Prostate gland (tissue), 2 donors: ENCODE measurements around the gene GALNT2. TPM values are rescaled to one million over a fixed set of nuclear protein-coding genes. Genes with fewer than 3 reads are reported as not detected.

Experiments used
- DNase-seq: peaks from one replicate; pipeline ENCODE4 v3.0.0-alpha.2; 2019; ENCODE audit warnings: low spot score
- H3K27ac ChIP-seq, 2 donors: fragments of 200-600 bp; sonication (generic); 2 replicates each; pipeline ENCODE4 v1.5.1; 2017 to 2019
- H3K27me3 ChIP-seq: fragments of 200-600 bp; sonication (generic); replicated peaks from 2 replicates; pipeline ENCODE4 v1.5.1; 2019; ENCODE audit not compliant: insufficient read depth
- H3K36me3 ChIP-seq, 2 donors: fragments of 200-600 bp; sonication (generic); 1 replicate in 1 of 2; 2 replicates in 1 of 2; pipeline versions ENCODE4 v1.5.1 to v1.8.1; 2017 to 2019
- H3K4me1 ChIP-seq: fragments of 200-600 bp; sonication (generic); replicated peaks from 2 replicates; pipeline ENCODE4 v1.5.1; 2019
- H3K4me3 ChIP-seq, 2 donors: fragments of 200-600 bp; sonication (generic); 2 replicates each; pipeline ENCODE4 v1.5.1; 2017 to 2019
- H3K9me3 ChIP-seq: fragments of 200-600 bp; sonication (generic); 2 replicates; pipeline ENCODE4 v1.5.1; 2017
- CTCF ChIP-seq, 4 experiments: fragments of 200-600 bp in 2 of 4; fragments of 450-650 bp in 2 of 4; sonication (generic) in 2 of 4; IDR thresholded peaks; 1 replicate in 3 of 4; 2 replicates in 1 of 4; pipeline ENCODE4 v1.5.1; 2016 to 2019; ENCODE audit warnings: antibody characterized with exemption in 4 of 4, mild to moderate bottlenecking in 2 of 4, moderate library complexity in 2 of 4
- POLR2A ChIP-seq: fragments of 450-650 bp; IDR thresholded peaks from one replicate; pipeline ENCODE4 v1.6.1; 2016; ENCODE audit warnings: antibody characterized with exemption, mild to moderate bottlenecking
- POLR2AphosphoS5 ChIP-seq: sonication (generic); formaldehyde crosslinking; IDR thresholded peaks from one replicate; pipeline ENCODE4 v1.6.1; 2017; ENCODE audit warnings: antibody characterized with exemption
- WGBS: methylation state at CpG from one replicate; pipeline ENCODE4 v1.1.5; 2018; 5-methylcytosine and 5-hydroxymethylcytosine counted together
- intact Hi-C: fragments of 100-400 bp; cut with DNase I; formaldehyde crosslinking; loops from one replicate; pipeline ENCODE4 v1.14.2; 2022
- total RNA-seq, 2 donors: library from RNA; depleted of rRNA; stranded (reverse); fragments of >200 nt; gene quantifications; one replicate each; pipeline ENCODE4 v1.1.0, GENCODE V29; 2016

Gene GALNT2
- total RNA-seq, 2 donors from 2014 or later = 34.1 to 125 TPM

- WGBS = 86% methylated on average over 7 of the region's 7 CpGs
- no peak for DNase-seq
- TF ChIP-seq POLR2A = no peak
- no peak for TF ChIP-seq POLR2AphosphoS5
- no peak for TF ChIP-seq CTCF (IDR thresholded peaks at IDR 0.05)
- Histone ChIP-seq H3K27me3 (no peaks in the 10 kb centered on the region), H3K9me3 (no peaks in the 10 kb centered on the region), H3K27ac (no peak overlapping the region), H3K4me1 (no peaks in the 10 kb centered on the region), H3K4me3 (no peak overlapping the region), H3K36me3 (no peaks in the 10 kb centered on the region)
- intact Hi-C loops = no loop called here
Measured at GRCh38 chr1:230044729-230045128, 22.3 kb upstream of the GALNT2 start.

- intact Hi-C loops = no loop called here
- Histone ChIP-seq H3K4me1 (no peaks in the 10 kb centered on the region), H3K27ac (no peak overlapping the region), H3K9me3 (no peaks in the 10 kb centered on the region), H3K4me3 (no peak overlapping the region), H3K36me3 (no peaks in the 10 kb centered on the region), H3K27me3 (no peaks in the 10 kb centered on the region)
- no peak for DNase-seq
- TF ChIP-seq POLR2AphosphoS5 (no peak), CTCF (IDR thresholded peaks at IDR 0.05) (no peak), POLR2A (no peak)
- 51% methylated on average over 10 of the region's 10 CpGs for WGBS
Measured at GRCh38 chr1:230047114-230047865, 19.7 kb upstream of the GALNT2 start.

- Histone ChIP-seq H3K9me3 (no peaks in the 10 kb centered on the region), H3K27me3 (no peaks in the 10 kb centered on the region), H3K4me1 (no peaks in the 10 kb centered on the region), H3K27ac (no peak overlapping the region), H3K4me3 (no peak overlapping the region), H3K36me3 (no peaks in the 10 kb centered on the region)
- DNase-seq = no peak
- TF ChIP-seq POLR2A (no peak), CTCF (IDR thresholded peaks at IDR 0.05) (no peak), POLR2AphosphoS5 (no peak)
- intact Hi-C loops = no loop called here
- WGBS = 92% methylated on average over 2 of the region's 2 CpGs
Measured at GRCh38 chr1:230048322-230048721, 18.7 kb upstream of the GALNT2 start.

- 85% methylated on average over 1 of the region's 1 CpG for WGBS
- intact Hi-C loops = no loop called here
- no peaks in the 10 kb centered on the region for H3K4me1 ChIP-seq
Measured at GRCh38 chr1:230048922-230049321, 18.1 kb upstream of the GALNT2 start.

More at GRCh38 chr1:230048922-230049321, 18.1 kb upstream of the GALNT2 start:
- no peaks in the 10 kb centered on the region for H3K9me3 ChIP-seq
- DNase-seq = no peak
- no peaks in the 10 kb centered on the region for H3K27me3 ChIP-seq
- H3K27ac ChIP-seq = no peak overlapping the region
- no peak for TF ChIP-seq POLR2A
- no peak for TF ChIP-seq CTCF (IDR thresholded peaks at IDR 0.05)
- TF ChIP-seq POLR2AphosphoS5 = no peak
- no peak overlapping the region for H3K4me3 ChIP-seq
- H3K36me3 ChIP-seq = no peaks in the 10 kb centered on the region
